HG02840 (cell line): Measurements from ENCODE around the gene GTPBP4.
"Not testable (repeated sequence)": the region's sequence is repeated elsewhere in the genome, so short reads cannot be mapped to it uniquely, and the experiment has no call there.

Experiments used
- ATAC-seq: cut with Tn5 transposase; IDR thresholded peaks from one replicate; pipeline ENCODE4 v1.9.1; 2021; ENCODE audit warnings: mild to moderate bottlenecking, moderate library complexity, moderate number of reproducible peaks; ENCODE audit not compliant: unreplicated experiment, low FRiP score

The GTPBP4 gene

DNA sequence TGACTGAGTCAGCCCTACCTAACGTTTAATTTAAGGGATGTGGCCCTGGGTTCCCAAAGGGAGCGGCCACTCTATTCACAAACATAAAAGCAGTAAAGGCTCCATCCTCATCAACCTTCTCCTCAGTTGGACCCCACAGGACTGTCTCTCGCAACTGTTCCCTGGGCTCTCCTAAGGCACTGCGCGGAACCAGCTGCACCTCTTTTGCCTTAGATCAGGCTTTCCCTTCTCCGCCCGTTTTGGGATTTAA is 689 bp upstream of the GTPBP4 start:
- no peak for ATAC-seq

DNA sequence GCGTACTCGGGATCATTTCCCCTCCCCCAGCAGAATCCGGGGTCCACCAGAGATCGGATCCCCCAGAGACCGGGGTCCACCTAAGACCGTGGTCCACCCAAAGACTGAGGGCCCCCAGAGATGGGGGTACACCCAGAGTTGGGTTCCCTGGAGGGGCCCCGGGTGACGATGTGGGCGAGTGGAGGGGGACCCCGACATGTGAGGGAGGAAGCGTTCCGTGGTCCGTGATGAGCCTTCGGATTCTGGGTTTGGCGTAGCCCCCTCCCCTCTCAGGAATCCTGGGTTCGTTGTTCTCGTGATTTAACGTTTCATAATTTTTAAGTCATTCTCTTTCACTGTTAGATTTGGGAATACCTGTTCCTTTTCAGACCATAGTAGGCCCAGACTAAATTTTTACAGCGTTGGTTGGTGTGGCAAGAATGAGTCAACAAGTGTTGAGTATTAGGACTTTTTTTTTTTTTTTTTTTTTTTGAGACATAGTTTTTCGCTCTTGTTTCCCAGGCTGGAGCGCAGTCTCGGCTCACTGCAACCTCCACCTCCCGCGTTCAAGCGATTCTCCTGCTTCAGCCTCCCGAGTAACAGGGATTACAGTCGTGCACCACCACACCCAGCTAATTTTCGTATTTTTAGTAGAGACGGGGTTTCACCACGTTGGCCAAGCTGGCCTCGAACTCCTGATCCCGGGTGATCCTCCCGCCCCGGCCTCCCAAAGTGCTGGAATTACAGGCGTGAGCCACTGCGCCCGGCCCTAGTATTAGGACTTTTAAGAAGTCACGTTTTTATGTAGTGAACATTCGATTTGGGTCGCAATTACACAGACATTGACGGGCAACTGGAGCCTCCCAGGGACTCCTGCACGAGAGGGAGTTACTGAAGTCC is 672 bp downstream of the GTPBP4 start:
- ATAC-seq, result peak; percentile 11

DNA sequence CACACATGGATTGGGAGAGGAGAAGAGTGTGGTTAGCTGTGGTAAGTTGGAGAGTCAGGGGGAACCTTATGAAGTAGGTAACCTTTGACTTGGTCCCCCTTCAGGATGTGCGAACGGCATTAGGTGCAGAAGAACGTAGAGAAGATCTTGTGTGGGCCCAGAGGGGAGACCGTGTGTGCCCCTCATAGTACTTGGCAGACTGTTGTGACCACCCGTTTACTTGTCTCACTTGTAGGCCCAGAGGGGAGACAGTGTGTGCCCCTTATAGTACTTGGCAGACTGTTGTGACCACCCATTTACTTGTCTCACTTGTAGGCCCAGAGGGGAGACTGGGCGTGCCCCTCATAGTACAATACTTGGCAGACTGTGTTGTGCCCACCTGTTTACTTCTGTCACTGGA is 2.6 kb downstream of the GTPBP4 start:
- ATAC-seq, result no peak

DNA sequence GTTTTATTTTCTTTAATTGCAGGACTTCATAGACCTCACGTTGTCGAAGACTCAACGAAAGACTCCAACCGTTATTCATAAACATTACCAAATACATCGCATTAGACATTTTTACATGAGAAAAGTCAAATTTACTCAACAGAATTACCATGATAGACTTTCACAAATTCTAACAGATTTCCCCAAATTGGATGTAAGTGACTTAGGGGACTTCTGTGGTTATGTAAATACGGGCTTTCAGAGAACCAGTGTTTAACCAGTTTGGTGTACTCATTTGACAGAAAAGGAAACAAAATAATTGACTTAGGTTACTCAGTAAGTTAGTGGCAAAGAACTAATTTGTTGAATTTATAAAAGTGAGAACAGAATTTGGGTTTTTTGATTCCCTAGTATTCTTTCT is 4.2 kb downstream of the GTPBP4 start:
- no peak for ATAC-seq

DNA sequence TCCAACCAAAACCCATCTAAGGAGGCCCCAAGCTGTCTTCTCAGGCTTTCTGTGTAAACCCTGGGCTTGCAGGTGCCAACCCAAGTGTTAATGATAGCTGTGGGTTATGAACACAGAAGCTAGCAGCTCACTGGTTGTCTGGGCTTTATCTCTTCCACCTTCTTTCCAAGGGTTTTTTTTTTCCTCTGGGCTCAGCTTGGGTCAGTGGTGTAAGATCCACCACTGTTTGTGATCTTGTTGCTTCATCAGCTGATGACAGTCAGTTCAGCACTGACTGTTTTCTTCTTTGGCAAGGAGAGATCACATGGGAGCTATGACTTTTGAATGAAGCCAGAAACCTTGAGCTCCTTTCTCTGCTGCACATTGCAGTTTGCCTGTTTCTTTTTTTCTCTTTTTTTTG is 4.6 kb downstream of the GTPBP4 start:
- no peak for ATAC-seq

DNA sequence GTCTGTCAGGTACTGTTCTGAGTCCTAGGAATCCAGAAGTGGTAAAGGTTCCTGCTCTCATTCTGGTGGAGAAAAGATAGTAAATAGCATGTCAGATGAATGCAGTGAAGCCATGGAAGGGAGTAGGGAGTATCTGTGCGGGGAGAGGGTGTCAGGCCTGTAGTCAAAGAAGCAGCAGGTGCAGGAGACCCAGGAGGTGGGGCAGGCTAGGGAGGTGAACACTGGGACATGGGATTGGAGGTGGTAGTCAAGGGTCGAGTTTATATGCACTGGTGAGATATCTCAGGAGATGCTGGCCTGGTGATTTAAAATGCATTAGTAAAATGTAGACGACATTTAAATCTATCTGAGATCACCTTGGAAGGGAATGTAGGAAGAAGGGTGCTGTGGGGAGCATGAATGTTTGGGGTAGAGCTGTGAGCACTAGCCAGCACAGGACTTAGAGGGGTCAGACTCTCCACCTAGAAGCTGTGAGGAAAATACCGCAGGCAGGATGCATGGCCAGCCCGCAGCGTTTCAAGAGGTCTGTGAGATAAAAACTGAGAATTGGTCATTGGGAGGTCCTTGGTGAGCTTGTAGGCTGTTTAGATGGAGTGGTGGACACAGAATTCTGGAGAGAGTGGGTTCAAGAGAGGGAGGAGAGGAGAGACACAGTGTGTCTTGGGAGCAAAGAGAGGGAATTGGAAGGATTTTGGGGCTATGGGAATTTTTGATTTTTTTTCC is 6.8 kb downstream of the GTPBP4 start:
- ATAC-seq, result no peak

DNA sequence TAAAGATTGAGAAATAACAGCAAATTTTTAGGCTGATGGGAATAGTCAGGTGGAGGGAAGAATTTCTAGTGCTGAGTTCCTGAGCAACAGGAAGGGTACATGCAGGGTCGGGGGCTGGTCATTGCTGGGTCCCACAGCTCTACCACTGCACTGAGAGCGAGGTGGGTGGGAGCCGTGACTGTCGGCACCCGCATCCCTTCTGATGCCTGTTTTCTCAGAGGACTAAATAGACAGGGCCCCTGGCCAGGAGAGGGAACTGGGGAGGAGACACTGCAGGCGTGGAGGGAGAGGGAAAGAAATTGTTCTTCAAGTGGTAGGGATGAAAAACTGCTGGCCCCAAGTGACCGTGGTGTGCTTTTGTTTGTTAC is 7.3 kb downstream of the GTPBP4 start:
- ATAC-seq, result no peak

DNA sequence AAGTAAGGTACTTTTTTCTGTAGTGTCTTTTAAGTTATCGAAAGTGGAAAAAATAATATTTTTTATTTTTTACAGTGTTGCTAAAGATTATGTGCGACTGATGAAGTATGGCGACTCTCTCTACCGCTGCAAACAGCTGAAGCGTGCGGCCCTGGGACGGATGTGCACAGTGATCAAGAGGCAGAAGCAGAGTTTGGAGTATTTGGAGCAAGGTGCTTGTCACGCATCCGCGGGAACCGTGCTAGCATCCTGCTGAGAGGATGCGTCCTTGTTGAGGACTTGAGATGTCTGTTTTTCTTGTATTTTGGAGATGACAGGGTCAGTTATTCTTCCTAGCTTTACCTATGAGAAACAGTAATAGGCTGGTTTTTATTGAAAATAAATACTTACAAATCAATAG is 7.8 kb downstream of the GTPBP4 start:
- no peak for ATAC-seq

DNA sequence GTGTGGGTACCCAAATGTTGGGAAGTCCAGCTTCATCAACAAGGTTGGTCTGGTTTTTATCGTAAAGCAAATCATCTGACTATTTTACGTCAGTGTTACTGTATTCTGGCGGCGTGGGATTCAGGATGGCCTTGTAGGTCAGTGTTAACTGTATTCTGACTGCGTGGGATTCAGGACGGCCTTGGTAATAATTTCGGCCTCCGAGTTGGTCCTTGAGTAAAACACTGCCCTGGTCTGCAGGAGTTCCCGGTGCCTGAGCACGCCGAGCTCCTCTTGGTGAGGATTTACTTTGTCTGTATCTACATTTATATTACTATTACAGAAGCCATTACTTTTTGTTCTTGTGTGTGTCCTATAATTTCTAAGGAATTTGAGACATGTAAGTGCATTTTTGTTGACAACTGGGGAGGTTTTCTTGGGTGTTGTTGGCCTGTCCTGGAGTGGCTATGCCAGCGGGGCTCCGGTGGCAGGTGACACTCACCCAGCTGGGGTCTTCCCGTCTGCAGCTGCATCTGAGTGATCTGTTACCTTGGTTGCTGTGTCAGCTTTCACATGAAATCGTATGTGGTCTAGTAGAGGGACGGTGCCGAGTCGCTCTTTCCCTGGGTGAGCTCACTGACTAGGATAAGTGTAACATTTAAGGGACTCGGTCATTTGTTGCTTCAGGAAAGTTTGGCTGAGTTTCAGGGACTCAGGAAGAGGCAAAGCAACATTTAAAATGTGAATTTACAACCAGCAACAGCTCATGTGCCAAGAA is 9.2 kb downstream of the GTPBP4 start:
- ATAC-seq, result no peak

DNA sequence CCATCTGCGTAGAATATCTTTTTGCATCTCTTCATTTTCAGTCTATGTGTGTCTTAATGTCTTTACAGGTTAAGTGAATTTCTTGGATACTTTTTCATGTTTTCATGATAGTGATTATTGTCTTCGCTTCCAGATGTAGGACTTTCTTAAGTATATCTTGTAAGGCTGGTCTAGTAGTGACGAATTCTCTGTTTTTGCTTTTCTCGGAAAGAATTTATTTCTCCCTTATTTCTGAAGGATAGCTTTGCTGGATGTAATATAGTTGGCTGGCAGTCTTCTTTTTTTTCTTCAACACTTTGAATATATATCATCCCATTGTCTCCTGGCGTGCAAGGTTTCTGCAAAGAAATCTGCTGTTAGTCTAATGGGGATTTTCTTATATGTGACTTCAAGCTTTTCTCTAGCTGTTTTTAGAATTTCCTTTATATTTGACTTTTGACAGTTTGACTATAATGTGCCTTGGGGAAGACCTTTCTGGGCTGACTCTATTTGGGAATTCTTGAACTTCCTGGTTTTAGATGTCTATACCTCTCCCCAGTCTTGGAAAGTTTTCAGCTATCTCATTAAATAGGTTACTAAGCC is 14.3 kb downstream of the GTPBP4 start:
- no peak for ATAC-seq

DNA sequence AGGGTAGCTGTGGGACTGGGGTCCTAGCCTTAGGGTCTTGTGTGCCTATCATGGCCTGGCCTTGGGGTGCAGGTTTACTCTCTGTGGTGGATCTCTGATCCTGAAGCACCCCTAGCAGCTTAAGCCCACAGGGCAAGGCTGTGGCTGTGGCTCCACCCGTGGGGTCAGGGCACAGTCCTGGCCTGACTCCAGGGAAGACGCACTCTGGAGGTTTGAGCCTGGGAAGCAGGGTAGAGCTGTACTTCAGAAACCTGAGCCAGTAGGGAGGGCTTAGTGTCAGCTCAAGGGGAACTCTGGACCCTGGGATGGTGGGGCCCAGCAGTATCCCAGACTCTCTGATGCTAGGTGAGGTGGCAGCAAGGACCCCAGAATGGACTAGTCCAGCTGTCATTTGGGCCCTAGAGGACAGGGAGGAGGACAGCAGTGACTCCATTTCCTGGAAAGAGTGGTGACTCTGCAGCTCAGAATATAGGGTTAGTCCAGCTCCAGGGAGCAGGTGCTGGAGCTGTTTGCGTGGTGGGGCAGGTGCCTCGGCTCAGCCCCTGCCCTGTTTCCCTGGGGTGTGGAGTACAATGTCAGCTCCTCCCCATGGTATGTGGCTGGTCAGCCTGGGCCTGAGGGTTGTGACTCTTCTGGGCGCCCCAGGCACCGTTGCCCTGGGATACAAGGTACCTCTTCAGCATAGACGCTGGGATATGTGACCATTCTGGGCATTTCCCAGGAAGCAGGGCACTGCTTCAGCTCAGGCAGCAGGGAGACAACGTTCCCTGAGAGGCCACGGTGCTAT is 15.8 kb downstream of the GTPBP4 start:
- ATAC-seq, result no peak

DNA sequence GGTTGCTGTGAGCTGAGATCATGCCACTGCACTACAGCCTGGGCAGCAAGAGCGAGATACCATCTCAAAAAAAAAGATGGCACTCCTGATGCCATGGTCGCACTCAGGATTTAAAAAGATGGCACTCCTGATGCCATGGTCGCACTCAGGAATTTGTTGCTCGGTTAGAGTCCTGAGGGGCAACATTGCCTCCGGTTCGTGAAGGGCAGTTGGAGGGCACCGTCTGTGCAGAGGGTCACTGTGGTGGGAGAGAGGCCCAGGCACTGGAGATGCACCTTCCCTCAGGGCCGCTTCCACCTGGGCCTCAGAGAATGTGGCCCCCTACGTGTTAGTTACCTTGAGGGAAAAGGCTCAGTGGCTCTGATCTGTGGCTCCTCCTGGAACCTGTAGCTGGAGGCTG is 18.3 kb downstream of the GTPBP4 start:
- no peak for ATAC-seq

DNA sequence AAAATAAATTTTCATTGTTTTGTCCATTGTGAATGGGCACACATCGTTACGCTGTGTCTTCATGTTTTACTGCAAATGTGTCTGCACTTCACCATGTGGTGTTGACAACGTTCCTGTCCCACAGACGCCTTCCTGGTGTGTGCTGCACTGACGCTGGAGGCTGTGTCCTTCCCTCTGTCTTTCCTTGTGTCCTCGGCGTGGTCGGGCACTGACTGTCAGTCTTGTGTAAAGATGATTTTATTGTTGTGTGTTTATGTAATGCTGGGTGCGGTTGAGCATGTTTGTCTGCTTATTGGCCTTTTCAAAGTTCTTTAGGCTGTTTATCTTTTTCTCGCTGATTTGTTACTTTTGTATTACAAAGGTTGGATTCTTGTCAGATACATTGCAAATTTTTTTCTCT is 19.3 kb downstream of the GTPBP4 start:
- ATAC-seq, result no peak

DNA sequence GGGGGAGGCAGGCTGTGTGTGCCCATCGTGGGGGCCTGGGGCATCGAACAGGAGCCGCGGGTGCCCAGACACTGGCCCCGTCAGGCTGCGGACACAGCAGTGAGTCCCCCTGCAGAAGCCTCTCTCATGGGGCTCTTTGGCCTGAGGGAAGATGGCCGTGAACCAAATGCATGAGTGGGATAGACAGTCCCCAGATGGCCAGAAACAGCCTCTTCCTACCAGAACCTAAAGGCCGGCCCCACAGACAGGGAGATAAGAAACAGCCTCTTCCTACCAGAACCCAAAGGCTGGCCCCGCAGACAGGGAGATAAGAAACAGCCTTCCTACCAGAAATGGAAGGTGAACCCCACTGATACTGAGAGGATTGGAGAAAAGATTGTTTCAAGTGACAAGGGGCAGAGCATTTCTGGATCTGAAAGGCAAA is 20.8 kb downstream of the GTPBP4 start:
- ATAC-seq, result no peak

DNA sequence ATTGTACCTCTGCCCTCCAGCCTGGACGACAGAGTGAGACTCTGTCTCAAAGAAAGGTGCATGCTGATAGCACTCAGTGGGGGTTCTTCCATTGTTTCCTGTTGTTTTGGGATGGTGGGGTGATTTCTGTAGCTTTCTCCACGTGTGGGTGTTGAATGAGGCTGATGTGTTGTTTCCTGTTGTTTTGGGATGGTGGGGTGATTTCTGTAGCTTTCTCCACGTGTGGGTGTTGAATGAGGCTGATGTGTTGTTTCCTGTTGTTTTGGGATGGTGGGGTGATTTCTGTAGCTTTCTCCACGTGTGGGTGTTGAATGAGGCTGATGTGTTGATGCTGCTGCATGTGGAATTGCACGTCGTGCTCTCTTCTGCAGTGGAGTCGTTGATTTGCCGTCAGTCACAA is 21.7 kb downstream of the GTPBP4 start:
- not testable (repeated sequence) for ATAC-seq

DNA sequence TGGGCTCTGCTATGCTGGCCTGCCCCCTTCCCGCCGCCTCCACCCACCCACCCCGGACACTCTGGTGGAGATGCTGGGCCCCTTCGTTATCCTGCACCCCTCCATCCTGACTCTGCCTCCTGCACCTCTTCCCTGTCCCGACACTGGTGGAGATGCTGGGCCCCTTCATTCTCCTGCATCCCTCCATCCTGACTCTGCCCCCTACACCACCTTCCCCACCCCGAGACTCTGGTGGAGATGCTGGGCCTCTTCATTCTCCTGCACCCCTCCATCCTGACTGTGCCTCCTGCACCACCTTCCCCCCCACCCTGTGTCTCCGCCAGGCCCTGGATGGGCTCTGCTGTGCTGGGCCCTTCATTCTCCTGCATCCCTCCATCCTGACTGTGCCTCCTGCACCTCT is 22.5 kb downstream of the GTPBP4 start:
- no peak for ATAC-seq

DNA sequence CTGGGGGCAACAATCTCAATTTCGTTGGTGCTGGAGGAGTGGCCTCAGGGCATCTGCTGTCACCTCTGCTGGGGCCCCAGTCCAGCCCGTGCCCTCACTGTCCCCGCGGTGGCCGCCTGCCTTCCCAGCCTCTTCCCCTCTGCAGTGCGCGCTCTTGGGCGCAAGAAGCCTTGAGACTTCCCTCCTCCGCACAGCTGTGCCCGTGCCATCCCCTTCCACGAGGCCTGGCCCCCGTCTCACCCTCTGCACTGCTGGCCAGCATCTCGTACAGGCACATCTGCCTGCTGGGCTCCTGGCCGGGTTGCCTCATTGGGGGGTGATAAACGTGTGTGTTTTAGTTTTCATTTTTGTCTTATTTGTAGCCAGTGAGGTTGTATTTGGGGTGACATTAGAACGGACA is 23.5 kb downstream of the GTPBP4 start:
- no peak for ATAC-seq

DNA sequence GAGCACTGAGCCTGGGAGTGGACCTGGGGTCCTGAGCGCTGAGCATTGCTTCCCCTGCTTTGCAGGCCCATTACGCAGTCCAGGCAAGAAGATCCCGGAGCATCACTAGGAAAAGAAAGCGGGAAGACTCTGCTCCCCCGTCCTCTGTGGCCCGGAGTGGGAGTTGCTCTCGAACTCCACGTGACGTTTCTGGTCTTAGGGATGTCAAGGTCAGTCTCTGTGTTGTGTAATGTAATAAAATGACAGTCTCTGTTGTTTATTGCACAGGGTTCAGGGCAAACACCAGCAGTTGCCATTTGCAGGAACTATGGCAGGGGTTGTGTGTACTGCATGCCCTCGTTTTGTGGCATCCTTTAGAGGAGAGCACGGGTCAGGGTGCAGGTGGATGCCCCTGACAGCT is 27.5 kb downstream of the GTPBP4 start:
- no peak for ATAC-seq

DNA sequence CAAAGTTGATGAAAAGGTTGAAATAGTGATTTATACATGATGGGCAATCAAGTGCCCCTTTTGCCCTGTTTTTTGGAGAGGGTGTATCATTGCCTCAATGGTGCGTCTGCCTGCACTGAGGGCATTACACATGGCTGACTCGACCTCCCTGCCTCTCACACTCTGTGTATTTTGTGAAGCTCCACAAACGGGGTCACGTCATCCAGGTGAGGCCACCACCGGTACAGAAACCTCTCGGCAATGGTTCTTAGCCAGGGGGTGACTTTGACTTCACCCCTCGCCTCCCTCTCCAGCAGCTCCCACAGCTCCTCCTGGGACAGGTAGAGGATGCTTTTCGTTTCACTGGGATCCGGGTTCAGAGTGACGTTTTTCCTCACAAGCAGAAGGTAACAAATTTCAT is 31.1 kb downstream of the GTPBP4 start:
- no peak for ATAC-seq

DNA sequence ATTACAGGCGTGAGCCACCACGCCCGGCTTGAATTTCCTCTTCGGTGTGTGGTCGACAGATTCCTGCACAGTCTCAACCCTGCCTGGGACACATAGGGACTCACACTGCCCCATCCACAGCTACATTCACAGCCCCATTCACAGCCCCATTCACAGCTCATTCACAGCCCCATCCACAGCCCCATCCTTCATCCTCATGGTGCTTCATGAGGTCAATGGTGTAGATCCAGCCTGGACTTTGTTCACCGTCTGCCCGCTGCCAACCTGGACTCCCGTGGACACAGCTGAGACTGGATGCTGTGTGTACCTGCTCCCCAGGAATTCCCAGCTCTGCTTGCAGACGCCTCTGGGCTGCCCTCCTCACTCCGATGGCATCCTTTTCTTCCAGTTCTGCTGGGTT is 32.2 kb downstream of the GTPBP4 start:
- ATAC-seq, result no peak
